Urothelium cell line (cell line): ENCODE data around the gene MFAP2.

ENCODE experiments used
- DNase-seq: peaks from one replicate; pipeline ENCODE4 v3.0.0; 2011; ENCODE audit warnings: low spot score, mixed read lengths
- FAIRE-seq: peaks from 2 replicates; lab custom pipeline; 2011; peaks lifted over from hg19 to GRCh38; lab: Jason Lieb, UNC

MFAP2 gene, protein sequence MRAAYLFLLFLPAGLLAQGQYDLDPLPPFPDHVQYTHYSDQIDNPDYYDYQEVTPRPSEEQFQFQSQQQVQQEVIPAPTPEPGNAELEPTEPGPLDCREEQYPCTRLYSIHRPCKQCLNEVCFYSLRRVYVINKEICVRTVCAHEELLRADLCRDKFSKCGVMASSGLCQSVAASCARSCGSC

DNA sequence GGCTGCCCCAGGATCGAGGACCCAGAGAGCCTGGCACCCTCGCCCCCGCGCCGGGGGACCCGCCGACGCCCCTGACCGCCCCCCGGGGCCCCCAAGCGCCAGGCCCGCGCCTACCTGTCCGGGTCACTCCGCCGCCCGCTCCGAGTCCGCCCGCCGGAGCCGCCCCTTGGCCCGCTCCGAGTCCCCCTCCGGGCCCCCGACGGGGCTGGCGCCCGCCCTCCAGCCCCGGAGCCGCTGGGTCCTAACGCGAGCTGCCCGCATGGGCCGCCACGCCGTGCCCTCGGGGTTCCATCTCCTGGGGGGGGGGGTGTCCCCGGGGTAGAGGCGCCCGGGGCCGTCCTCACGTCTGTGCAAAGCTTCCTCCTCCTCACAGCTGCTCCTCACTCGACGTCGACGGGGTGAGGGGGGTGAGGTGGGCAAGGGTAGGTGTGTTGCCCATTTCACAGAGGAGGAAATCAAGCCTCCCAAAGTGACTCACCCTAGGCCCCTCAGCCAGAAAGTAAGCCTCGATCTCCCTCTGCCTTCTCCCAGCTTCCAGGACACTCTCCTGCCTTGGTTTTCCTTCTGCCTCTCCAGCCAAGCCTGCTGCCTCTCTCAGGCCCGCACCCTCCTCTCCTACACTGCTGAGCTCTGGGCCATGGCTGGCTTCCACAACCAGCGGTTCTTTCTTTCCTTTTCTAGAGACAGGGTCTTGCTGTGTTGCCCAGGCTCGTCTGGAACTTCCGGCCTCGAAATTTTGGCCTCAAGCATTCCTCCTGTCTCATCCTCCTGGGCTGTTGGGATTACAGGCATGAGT, at the start of gene MFAP2:
Gene MFAP2, minus strand, starts transcription at position 148 of the 796 bp plus-strand sequence. CDS start 2,347 bp downstream, outside the sequence.
- FAIRE-seq = no peak
- peak; percentile 78 for DNase-seq

GRCh38 chr1:17030206-17030605, 49.8 kb upstream of the MFAP2 start:
- FAIRE-seq (no peak), DNase-seq (no peak)

GRCh38 chr1:17028662-17029188, 48.3 kb upstream of the MFAP2 start:
- FAIRE-seq (no peak), DNase-seq (no peak)

GRCh38 chr1:17027900-17028299, 47.5 kb upstream of the MFAP2 start:
- DNase-seq (no peak), FAIRE-seq (no peak)

GRCh38 chr1:17027403-17027802, 47.0 kb upstream of the MFAP2 start:
- FAIRE-seq (no peak), DNase-seq (no peak)

DNA sequence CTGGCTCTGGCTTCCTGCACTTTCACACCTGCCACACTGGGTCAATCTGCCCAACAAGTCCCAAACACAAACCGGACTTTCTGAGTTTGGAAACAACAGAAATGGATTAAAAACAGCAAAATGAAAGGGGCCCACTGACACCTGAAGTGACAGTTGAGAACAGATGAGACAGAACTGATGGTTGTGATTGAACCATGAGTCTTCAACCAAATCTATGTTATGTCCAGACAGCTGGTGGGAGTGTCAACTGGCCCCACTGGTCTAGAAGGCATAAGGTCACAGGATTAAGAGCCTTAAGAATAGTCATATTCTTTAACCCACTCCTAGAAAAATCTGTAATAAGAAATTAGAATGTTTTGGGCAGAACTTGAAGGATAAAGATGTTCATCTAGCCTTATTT, 44.3 kb upstream of the MFAP2 start:
- DNase-seq = no peak
- FAIRE-seq = no peak

DNA sequence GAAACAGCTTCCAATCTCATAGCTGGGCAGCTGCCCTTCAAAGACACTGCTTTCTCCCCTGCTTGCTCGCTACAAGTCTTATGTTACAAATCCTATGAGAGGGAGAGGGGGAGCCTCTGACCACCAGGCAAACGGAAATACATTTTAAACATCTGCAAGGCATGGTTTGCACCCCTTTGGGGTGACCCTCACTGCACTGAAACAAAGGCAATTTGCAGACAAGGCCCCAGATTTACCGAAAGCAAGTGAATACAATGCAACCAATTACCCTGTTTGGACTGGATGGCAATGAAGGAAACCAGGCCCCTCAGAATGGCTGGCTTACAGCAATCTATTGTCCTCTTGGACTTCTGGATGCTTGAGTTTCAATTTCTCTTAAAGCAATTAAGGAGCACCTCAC, 43.2 kb upstream of the MFAP2 start:
- DNase-seq (no peak), FAIRE-seq (no peak)

DNA sequence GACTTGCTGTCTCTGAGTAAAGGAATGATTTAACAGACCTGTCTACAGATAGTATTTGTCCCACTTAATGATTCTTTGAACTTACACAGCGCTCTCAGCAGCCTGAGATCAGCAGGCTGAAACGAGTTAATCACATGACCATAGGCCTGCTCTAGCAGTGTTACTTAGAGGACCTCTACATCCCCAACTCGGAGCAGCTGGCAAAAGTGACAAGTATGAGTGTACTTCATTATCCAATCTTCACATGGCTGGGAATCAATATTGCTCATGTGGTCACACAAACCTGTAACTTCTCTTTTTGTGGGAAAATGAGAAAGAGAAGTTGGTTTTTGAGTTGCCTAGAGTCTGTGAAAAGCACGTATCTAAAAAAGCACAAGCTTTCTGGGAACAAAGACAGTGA, 42.7 kb upstream of the MFAP2 start:
- DNase-seq (no peak), FAIRE-seq (no peak)

DNA sequence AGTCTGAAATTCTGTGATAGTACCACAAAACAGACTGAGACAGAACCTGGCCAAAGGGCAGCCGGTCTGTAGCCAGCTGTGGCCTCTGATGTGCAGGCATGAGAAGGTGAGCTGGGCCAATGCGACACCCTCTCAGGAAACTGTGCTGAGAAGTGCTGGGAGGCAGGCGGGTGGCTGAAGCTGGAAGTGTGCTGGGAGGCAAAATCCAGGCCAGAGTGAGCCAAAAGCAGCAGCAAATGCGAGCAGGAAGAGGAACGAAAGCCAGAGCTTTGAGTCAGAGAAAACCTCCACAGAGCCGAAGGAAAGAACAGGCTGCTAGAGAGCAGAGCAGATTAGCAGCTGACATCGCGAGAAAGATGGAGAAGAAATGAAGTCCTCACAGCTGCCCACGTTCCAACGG, 41.5 kb upstream of the MFAP2 start:
- FAIRE-seq (no peak), DNase-seq (no peak)

DNA sequence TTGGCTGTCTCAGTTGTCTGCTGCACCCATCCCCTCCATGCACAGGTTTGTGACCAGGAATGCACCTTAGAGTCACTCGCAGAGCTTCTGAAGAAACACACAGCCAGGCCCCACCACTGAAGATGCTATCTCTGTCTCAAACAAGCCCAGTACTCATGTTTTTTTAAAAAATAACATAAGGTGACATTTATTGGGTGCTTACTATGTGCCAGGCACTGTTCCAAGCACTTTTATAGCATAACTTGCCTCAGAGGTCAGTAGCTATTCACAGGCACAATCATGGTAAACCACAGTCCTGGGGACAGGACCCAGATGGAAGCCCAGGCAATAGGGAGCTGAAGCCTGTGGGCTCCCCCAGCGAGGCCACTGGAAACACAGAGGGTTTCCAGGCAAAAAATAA, 40.1 kb upstream of the MFAP2 start:
- FAIRE-seq = no peak

DNA sequence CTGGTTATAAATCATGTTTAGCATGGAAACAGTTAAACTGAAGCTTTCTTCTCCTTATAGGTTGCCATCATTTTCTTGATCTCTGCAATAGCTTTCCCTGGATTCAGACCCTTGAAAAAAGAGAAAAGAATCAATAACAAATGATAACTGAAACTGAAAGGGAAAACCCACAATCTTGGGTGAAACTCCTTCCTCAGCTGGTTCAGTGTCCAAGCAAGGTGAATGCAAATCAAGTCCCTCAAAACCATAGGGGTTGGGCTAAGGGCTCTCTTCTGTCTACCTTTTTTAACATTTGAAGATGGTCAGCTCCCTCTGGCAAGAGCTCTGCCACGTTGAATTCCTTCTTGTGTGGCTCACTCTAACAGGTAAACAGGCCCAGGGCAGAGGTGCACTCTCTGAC, 38.4 kb upstream of the MFAP2 start:
- DNase-seq (no peak), FAIRE-seq (no peak)

More for the DNA sequence above, 40.1 kb upstream of the MFAP2 start:
- no peak for DNase-seq

DNA sequence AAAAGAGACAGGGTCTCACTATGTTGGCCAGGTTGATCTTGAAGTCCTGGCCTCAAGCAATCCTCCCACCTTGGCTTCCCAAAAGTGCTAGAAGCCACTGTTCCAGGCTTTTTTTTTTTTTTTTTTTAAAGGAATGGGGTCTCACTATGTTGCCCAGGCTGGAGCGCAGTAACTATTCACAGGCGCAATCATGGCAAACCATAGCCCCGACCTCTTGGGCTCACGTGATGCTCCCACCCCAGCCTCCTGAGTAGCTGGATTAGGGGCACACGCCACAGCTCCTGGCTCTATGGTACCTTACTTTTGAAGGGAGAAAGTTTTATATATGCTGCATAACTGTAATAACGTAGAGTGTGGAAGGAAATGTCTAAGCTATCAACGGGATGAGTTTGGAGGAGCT, 37.0 kb upstream of the MFAP2 start:
- DNase-seq (no peak), FAIRE-seq (no peak)

GRCh38 chr1:17016317-17016661, 35.9 kb upstream of the MFAP2 start:
- no peak for FAIRE-seq
- no peak for DNase-seq

- DNase-seq (no peak), FAIRE-seq (no peak)
These were observed 34.5 kb upstream of the MFAP2 start for GRCh38 chr1:17014671-17015567.

GRCh38 chr1:17013491-17014320, 33.3 kb upstream of the MFAP2 start:
- FAIRE-seq (no peak), DNase-seq (peak; percentile 38)

- FAIRE-seq = no peak
- DNase-seq = peak; percentile 50
These were observed 32.5 kb upstream of the MFAP2 start for GRCh38 chr1:17012775-17013490.

GRCh38 chr1:17011439-17012307, 31.3 kb upstream of the MFAP2 start, which contains the start of gene ATP13A2:
Gene ATP13A2, minus strand, starts transcription at chr1:17011928. Its CDS starts 190 bp downstream, at chr1:17011738.
- FAIRE-seq = peak; percentile 69
- peak; percentile 94 for DNase-seq

GRCh38 chr1:17011092-17011438, 30.6 kb upstream of the MFAP2 start:
- FAIRE-seq (no peak), DNase-seq (no peak)

DNA sequence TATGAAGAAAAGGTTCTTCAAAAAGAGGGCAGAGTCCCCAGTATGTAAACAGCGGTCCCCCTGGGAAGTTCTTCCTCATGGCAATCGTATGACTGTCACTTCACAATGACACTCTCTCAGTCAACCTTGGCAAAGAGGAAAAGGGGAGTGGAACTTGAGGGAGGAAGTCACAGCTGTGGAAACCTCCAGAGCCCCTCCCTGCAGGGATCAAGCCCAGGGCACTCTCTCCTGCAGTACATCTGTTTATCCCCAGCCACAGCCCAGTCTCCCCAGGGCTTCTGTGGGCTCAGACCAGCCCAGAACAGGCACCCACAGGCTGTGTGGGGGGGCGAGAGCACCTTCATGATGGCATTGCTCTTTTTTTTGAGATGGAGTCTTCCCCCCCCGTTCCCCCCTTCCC, 29.3 kb upstream of the MFAP2 start:
- DNase-seq (no peak), FAIRE-seq (no peak)
